NK-92 treated with Interleukin-12 subunit alpha and Interleukin-12 subunit beta, amount 100 ng/mL, for 24 hours (cell line): ENCODE measurements around the gene AMFR.

ENCODE experiments used
- DNase-seq: peaks from one replicate; lab custom pipeline; 2025; lab: John Stamatoyannopoulos, UW

The AMFR gene

GRCh38 chr16:56362706-56363105 lies 62.6 kb downstream of the AMFR start:
- no peak for DNase-seq

GRCh38 chr16:56362057-56362655 lies 63.2 kb downstream of the AMFR start:
- DNase-seq, result no peak

GRCh38 chr16:56360117-56361008 lies 65.0 kb downstream of the AMFR start:
- DNase-seq, result no peak

GRCh38 chr16:56357765-56358322 lies 67.5 kb downstream of the AMFR start:
- DNase-seq, result no peak

- no peak for DNase-seq
These were observed 68.0 kb downstream of the AMFR start for GRCh38 chr16:56357241-56357764.

GRCh38 chr16:56356276-56357240 lies 68.8 kb downstream of the AMFR start:
- DNase-seq, result peak; percentile 37

GRCh38 chr16:56355786-56356275 lies 69.5 kb downstream of the AMFR start:
- DNase-seq, result no peak

- no peak for DNase-seq
These were observed 70.1 kb downstream of the AMFR start for GRCh38 chr16:56355221-56355620.

- no peak for DNase-seq
These were observed 70.6 kb downstream of the AMFR start for GRCh38 chr16:56354746-56355145.

GRCh38 chr16:56354016-56354415 lies 71.3 kb downstream of the AMFR start:
- no peak for DNase-seq

- no peak for DNase-seq
These were observed 72.1 kb downstream of the AMFR start for GRCh38 chr16:56353054-56353921.

- no peak for DNase-seq
These were observed 72.8 kb downstream of the AMFR start for GRCh38 chr16:56352351-56353053.

- no peak for DNase-seq
These were observed 73.9 kb downstream of the AMFR start for GRCh38 chr16:56351481-56351880.

GRCh38 chr16:56350491-56351405 lies 74.6 kb downstream of the AMFR start:
- no peak for DNase-seq

- DNase-seq, result no peak
These were observed 75.6 kb downstream of the AMFR start for GRCh38 chr16:56349711-56350161.

GRCh38 chr16:56349086-56349415 lies 76.3 kb downstream of the AMFR start:
- DNase-seq, result no peak

GRCh38 chr16:56348168-56349085 lies 76.9 kb downstream of the AMFR start:
- DNase-seq, result no peak

- no peak for DNase-seq
These were observed 77.7 kb downstream of the AMFR start for GRCh38 chr16:56347670-56348069.
